Measurements from ENCODE around the gene EIPR1.
"Not testable (repeated sequence)": the region's sequence is repeated elsewhere in the genome, so short reads cannot be mapped to it uniquely, and the experiment has no call there.

The EIPR1 gene

GRCh38 chr2:3387011-3387410 lies 9.4 kb upstream of the EIPR1 start:
- H3K27ac ChIP-seq (ENCODE audit: low read length) = no peak overlapping the region
- H3K9me3 ChIP-seq (ENCODE audit: control insufficient read depth in 2 of 2, low read length in 2 of 2) = no peaks in the 10 kb centered on the region
- H3K4me1 ChIP-seq (ENCODE audit: control insufficient read depth, insufficient read depth, low read length) = no peaks in the 10 kb centered on the region
- no peak overlapping the region for H3K4me3 ChIP-seq (ENCODE audit: low read length in 2 of 2)
- no peak overlapping the region for H3K9ac ChIP-seq (ENCODE audit: low read length in 2 of 2)
- H3K36me3 ChIP-seq (ENCODE audit: control insufficient read depth in 2 of 2, insufficient read depth in 2 of 2, low read length in 2 of 2) = peaks cover 12 to 21% of the 10 kb centered on the region in 2 donors
- H3K27me3 ChIP-seq (ENCODE audit: control insufficient read depth in 1 of 2, insufficient read depth in 2 of 2, low read length in 2 of 2) = no peaks in the 10 kb centered on the region

- Histone ChIP-seq H3K9ac (ENCODE audit: low read length in 2 of 2) (no peak overlapping the region), H3K4me3 (ENCODE audit: low read length in 2 of 2) (no peak overlapping the region), H3K9me3 (ENCODE audit: control insufficient read depth in 2 of 2, low read length in 2 of 2) (no peaks in the 10 kb centered on the region), H3K36me3 (ENCODE audit: control insufficient read depth in 2 of 2, insufficient read depth in 2 of 2, low read length in 2 of 2) (peaks cover 12 to 18% of the 10 kb centered on the region in 2 donors), H3K27me3 (ENCODE audit: control insufficient read depth in 1 of 2, insufficient read depth in 2 of 2, low read length in 2 of 2) (no peaks in the 10 kb centered on the region), H3K4me1 (ENCODE audit: control insufficient read depth, insufficient read depth, low read length) (no peaks in the 10 kb centered on the region), H3K27ac (ENCODE audit: low read length) (no peak overlapping the region)
These were observed 8.9 kb upstream of the EIPR1 start for GRCh38 chr2:3386448-3386958.

GRCh38 chr2:3379647-3380534 lies 2.3 kb upstream of the EIPR1 start, which contains the start of gene TRAPPC12:
Gene TRAPPC12, plus strand, starts transcription at chr2:3379694. Its CDS starts 7,930 bp downstream, at chr2:3387624.
- peaks cover 21% of the 10 kb centered on the region for H3K4me1 ChIP-seq (ENCODE audit: control insufficient read depth, insufficient read depth, low read length)
- no peaks in the 10 kb centered on the region for H3K9me3 ChIP-seq (ENCODE audit: control insufficient read depth in 2 of 2, low read length in 2 of 2)

GRCh38 chr2:3379339-3379646 lies 1.7 kb upstream of the EIPR1 start:
- Histone ChIP-seq H3K9ac (ENCODE audit: low read length in 2 of 2) (peak overlapping the region; percentile 94 to 97), H3K36me3 (ENCODE audit: control insufficient read depth in 2 of 2, insufficient read depth in 2 of 2, low read length in 2 of 2) (peaks cover 0 to 2% of the 10 kb centered on the region in 2 donors), H3K4me3 (ENCODE audit: low read length in 2 of 2) (peak overlapping the region; percentile 96 to 99), H3K9me3 (ENCODE audit: control insufficient read depth in 2 of 2, low read length in 2 of 2) (no peaks in the 10 kb centered on the region), H3K27me3 (ENCODE audit: control insufficient read depth in 1 of 2, insufficient read depth in 2 of 2, low read length in 2 of 2) (no peaks in the 10 kb centered on the region), H3K27ac (ENCODE audit: low read length) (peak overlapping the region; percentile 85), H3K4me1 (ENCODE audit: control insufficient read depth, insufficient read depth, low read length) (peaks cover 21% of the 10 kb centered on the region)

More at GRCh38 chr2:3379647-3380534, 2.3 kb upstream of the EIPR1 start, which contains the start of gene TRAPPC12:
- H3K27ac ChIP-seq (ENCODE audit: low read length) = peak within 1 kb of the TSS; percentile 94
- peak within 1 kb of the TSS; percentile 99 to 100 for H3K4me3 ChIP-seq (ENCODE audit: low read length in 2 of 2)
- peaks cover 0 to 2% of the 10 kb centered on the region in 2 donors for H3K36me3 ChIP-seq (ENCODE audit: control insufficient read depth in 2 of 2, insufficient read depth in 2 of 2, low read length in 2 of 2)
- peak within 1 kb of the TSS; percentile 94 to 97 for H3K9ac ChIP-seq (ENCODE audit: low read length in 2 of 2)
- H3K27me3 ChIP-seq (ENCODE audit: control insufficient read depth in 1 of 2, insufficient read depth in 2 of 2, low read length in 2 of 2) = no peaks in the 10 kb centered on the region

GRCh38 chr2:3377279-3377611 lies 373 bp downstream of the EIPR1 start:
- H3K36me3 ChIP-seq (ENCODE audit: control insufficient read depth in 2 of 2, insufficient read depth in 2 of 2, low read length in 2 of 2) = no peaks in the 10 kb centered on the region
- H3K27me3 ChIP-seq (ENCODE audit: control insufficient read depth in 1 of 2, insufficient read depth in 2 of 2, low read length in 2 of 2) = no peaks in the 10 kb centered on the region
- H3K4me1 ChIP-seq (ENCODE audit: control insufficient read depth, insufficient read depth, low read length) = peaks cover 21% of the 10 kb centered on the region
- no peaks in the 10 kb centered on the region for H3K9me3 ChIP-seq (ENCODE audit: control insufficient read depth in 2 of 2, low read length in 2 of 2)
- peak overlapping the region; percentile 99 to 100 for H3K4me3 ChIP-seq (ENCODE audit: low read length in 2 of 2)
- H3K27ac ChIP-seq (ENCODE audit: low read length) = no peak overlapping the region
- peak overlapping the region; percentile 84 to 94 for H3K9ac ChIP-seq (ENCODE audit: low read length in 2 of 2)

GRCh38 chr2:3376821-3377220 lies 797 bp downstream of the EIPR1 start:
- no peaks in the 10 kb centered on the region for H3K27me3 ChIP-seq (ENCODE audit: control insufficient read depth in 1 of 2, insufficient read depth in 2 of 2, low read length in 2 of 2)
- peaks cover 21% of the 10 kb centered on the region for H3K4me1 ChIP-seq (ENCODE audit: control insufficient read depth, insufficient read depth, low read length)
- H3K27ac ChIP-seq (ENCODE audit: low read length) = no peak overlapping the region
- no peaks in the 10 kb centered on the region for H3K36me3 ChIP-seq (ENCODE audit: control insufficient read depth in 2 of 2, insufficient read depth in 2 of 2, low read length in 2 of 2)
- H3K9ac ChIP-seq (ENCODE audit: low read length in 2 of 2) = peak overlapping the region in 1 of 2 donors; percentile 84
- H3K9me3 ChIP-seq (ENCODE audit: control insufficient read depth in 2 of 2, low read length in 2 of 2) = no peaks in the 10 kb centered on the region
- H3K4me3 ChIP-seq (ENCODE audit: low read length in 2 of 2) = peak overlapping the region; percentile 99 to 100

- H3K36me3 ChIP-seq (ENCODE audit: control insufficient read depth in 2 of 2, insufficient read depth in 2 of 2, low read length in 2 of 2); H3K9ac ChIP-seq (ENCODE audit: low read length in 2 of 2); H3K9me3 ChIP-seq (ENCODE audit: control insufficient read depth in 2 of 2, low read length in 2 of 2); H3K4me3 ChIP-seq (ENCODE audit: low read length in 2 of 2); H3K27me3 ChIP-seq (ENCODE audit: control insufficient read depth in 1 of 2, insufficient read depth in 2 of 2, low read length in 2 of 2); H3K27ac ChIP-seq (ENCODE audit: low read length); H3K4me1 ChIP-seq (ENCODE audit: control insufficient read depth, insufficient read depth, low read length): not testable (repeated sequence)
These were observed 8.1 kb downstream of the EIPR1 start for GRCh38 chr2:3369340-3370181.

GRCh38 chr2:3368261-3368722 lies 9.3 kb downstream of the EIPR1 start:
- no peak overlapping the region for H3K9ac ChIP-seq (ENCODE audit: low read length in 2 of 2)
- no peaks in the 10 kb centered on the region for H3K27me3 ChIP-seq (ENCODE audit: control insufficient read depth in 1 of 2, insufficient read depth in 2 of 2, low read length in 2 of 2)
- no peaks in the 10 kb centered on the region for H3K36me3 ChIP-seq (ENCODE audit: control insufficient read depth in 2 of 2, insufficient read depth in 2 of 2, low read length in 2 of 2)
- no peak overlapping the region for H3K27ac ChIP-seq (ENCODE audit: low read length)
- H3K4me1 ChIP-seq (ENCODE audit: control insufficient read depth, insufficient read depth, low read length) = no peaks in the 10 kb centered on the region
- no peaks in the 10 kb centered on the region for H3K9me3 ChIP-seq (ENCODE audit: control insufficient read depth in 2 of 2, low read length in 2 of 2)
- no peak overlapping the region for H3K4me3 ChIP-seq (ENCODE audit: low read length in 2 of 2)

- Histone ChIP-seq H3K4me1 (ENCODE audit: control insufficient read depth, insufficient read depth, low read length) (no peaks in the 10 kb centered on the region), H3K36me3 (ENCODE audit: control insufficient read depth in 2 of 2, insufficient read depth in 2 of 2, low read length in 2 of 2) (no peaks in the 10 kb centered on the region), H3K9me3 (ENCODE audit: control insufficient read depth in 2 of 2, low read length in 2 of 2) (no peaks in the 10 kb centered on the region), H3K9ac (ENCODE audit: low read length in 2 of 2) (no peak overlapping the region), H3K4me3 (ENCODE audit: low read length in 2 of 2) (no peak overlapping the region), H3K27me3 (ENCODE audit: control insufficient read depth in 1 of 2, insufficient read depth in 2 of 2, low read length in 2 of 2) (no peaks in the 10 kb centered on the region), H3K27ac (ENCODE audit: low read length) (no peak overlapping the region)
These were observed 12.4 kb downstream of the EIPR1 start for GRCh38 chr2:3365219-3365618.

GRCh38 chr2:3361518-3362389 lies 15.9 kb downstream of the EIPR1 start:
- Histone ChIP-seq H3K36me3 (ENCODE audit: control insufficient read depth in 2 of 2, insufficient read depth in 2 of 2, low read length in 2 of 2) (no peaks in the 10 kb centered on the region), H3K4me1 (ENCODE audit: control insufficient read depth, insufficient read depth, low read length) (no peaks in the 10 kb centered on the region), H3K27me3 (ENCODE audit: control insufficient read depth in 1 of 2, insufficient read depth in 2 of 2, low read length in 2 of 2) (no peaks in the 10 kb centered on the region), H3K27ac (ENCODE audit: low read length) (no peak overlapping the region), H3K9ac (ENCODE audit: low read length in 2 of 2) (no peak overlapping the region), H3K9me3 (ENCODE audit: control insufficient read depth in 2 of 2, low read length in 2 of 2) (no peaks in the 10 kb centered on the region), H3K4me3 (ENCODE audit: low read length in 2 of 2) (no peak overlapping the region)
